Measurements from ENCODE around the gene PDE6C.

- TF ChIP-seq CTCF (IDR thresholded peaks at IDR 0.05; ENCODE audit: low read depth, low read length) (no peak), EZH2phosphoT487 (IDR thresholded peaks at IDR 0.05; ENCODE audit: low read depth) (no peak)
Measured at GRCh38 chr10:93667795-93668194, 55.5 kb downstream of the PDE6C start.

Measured in OCI-LY3 (cell line).